GM21576 (cell line): ENCODE results near the gene IFNL4.

Experiments used
- ATAC-seq: cut with Tn5 transposase; IDR thresholded peaks from one replicate; pipeline ENCODE4 v1.9.1; 2021; ENCODE audit warnings: mild to moderate bottlenecking, moderate library complexity; ENCODE audit not compliant: unreplicated experiment

IFNL4 gene

DNA sequence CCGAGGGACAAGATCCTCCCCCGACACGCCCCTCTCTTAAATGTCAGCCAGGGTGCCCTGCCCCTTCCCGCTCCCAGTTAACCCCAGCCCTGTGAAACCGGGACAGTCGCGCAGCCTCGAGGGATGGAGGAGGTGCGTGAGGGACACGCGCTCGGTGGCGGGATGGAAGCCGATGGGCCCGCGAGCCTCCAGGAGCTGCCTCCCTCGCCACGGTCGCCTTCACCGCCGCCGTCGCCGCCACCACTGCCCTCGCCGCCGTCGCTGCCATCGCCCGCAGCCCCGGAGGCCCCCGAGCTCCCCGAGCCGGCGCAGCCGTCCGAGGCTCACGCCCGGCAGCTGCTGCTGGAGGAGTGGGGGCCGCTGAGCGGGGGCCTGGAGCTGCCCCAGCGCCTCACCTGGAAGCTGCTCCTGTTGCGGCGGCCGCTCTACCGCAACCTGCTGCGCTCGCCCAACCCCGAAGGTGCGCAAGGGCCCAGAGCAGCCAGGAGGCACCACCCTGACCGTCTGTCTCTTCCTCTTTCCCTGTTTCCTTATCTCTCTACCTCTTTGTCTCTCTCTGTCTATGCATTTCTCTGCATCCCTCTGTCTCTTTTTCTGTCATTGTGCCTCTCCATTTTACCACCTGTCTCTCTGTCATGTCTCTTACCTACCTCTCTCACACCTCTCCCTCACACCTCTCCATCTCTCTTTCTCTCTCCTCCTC is 51.6 kb downstream of the IFNL4 start, which contains the start of gene NCCRP1:
NCCRP1 (plus strand) TSS at position 105 of the 703 bp plus-strand sequence; CDS start at position 124, 19 bp downstream.
- no peak for ATAC-seq

- no peak for ATAC-seq
These were observed 52.3 kb downstream of the IFNL4 start for GRCh38 chr19:39196320-39196719.
